ENCODE data around the gene OVOL3. TPM values are rescaled to one million over a fixed set of nuclear protein-coding genes. Genes with fewer than 3 reads are reported as not detected.
"Not testable (repeated sequence)": the region's sequence is repeated elsewhere in the genome, so short reads cannot be mapped to it uniquely, and the experiment has no call there.

The OVOL3 gene
- not detected for total RNA-seq
- polyA plus RNA-seq: under 1 TPM in 1 of 3 donors, not detected in 2; 0.13 TPM
- long read RNA-seq, donor 1: 0 reads
- long read RNA-seq, donor 2: 0 reads

DNA sequence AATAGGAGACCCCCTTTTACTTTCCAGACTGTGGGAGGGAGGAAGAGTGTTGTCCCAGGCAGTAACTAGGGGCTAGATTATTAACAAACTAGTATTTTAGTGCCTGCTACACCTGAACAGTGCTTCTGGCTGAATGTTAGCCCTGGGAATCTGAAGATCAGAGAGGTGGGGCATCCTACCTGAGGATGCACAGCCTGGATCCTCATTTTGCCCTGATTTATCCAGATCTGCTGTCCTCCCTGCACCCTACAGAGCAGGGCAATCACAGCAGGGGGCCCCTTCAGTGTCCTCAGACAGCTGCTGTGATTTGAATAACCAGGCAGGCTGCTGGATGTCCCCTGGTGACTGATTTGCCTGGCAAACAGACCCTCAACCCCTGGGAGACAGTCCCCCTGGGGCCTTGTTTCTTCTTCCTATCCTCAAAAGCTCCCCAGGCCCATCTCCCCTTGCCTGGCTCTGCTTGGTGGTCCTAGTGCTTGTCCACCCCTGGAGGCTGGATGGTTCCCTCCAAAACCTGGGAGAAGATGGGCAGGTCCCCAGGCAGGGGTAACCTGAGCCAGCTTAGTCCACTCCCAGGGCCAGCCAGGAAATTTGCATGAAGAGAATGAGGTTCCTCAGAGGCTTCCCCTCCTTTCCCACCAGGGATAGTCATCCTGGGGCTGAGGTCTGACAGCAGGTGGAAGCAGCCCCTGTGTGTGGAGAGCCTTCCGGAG lies at the start of gene OVOL3:
OVOL3 (plus strand) TSS at position 657 of the 713 bp plus-strand sequence. CDS start 60 bp downstream, outside the sequence.
- no peaks in the 10 kb centered on the region for H3K9me3 ChIP-seq
- peaks cover 8% of the 10 kb centered on the region for H3K4me1 ChIP-seq
- peaks cover 0 to 39% of the 10 kb centered on the region in 2 donors for H3K36me3 ChIP-seq (ENCODE audit: insufficient read depth in 1 of 2, low read depth in 1 of 2)
- DNase-seq (no peak), ATAC-seq (no peak)
- no peak within 1 kb of the TSS for H3K4me3 ChIP-seq
- intact Hi-C loops (cut with DNase I): loop anchor here (5.0 to 10.0 kb wide), 2 partner anchors 53 to 116 kb away; partner anchors contain the start of gene SDHAF1 (in 1 of the 2)
- H3K27me3 ChIP-seq (ENCODE audit: insufficient read depth in 3 of 3, low read length in 2 of 3): no peaks in the 10 kb centered on the region
- H3K27ac ChIP-seq: no peak within 1 kb of the TSS
- TF ChIP-seq, protein P1, sequence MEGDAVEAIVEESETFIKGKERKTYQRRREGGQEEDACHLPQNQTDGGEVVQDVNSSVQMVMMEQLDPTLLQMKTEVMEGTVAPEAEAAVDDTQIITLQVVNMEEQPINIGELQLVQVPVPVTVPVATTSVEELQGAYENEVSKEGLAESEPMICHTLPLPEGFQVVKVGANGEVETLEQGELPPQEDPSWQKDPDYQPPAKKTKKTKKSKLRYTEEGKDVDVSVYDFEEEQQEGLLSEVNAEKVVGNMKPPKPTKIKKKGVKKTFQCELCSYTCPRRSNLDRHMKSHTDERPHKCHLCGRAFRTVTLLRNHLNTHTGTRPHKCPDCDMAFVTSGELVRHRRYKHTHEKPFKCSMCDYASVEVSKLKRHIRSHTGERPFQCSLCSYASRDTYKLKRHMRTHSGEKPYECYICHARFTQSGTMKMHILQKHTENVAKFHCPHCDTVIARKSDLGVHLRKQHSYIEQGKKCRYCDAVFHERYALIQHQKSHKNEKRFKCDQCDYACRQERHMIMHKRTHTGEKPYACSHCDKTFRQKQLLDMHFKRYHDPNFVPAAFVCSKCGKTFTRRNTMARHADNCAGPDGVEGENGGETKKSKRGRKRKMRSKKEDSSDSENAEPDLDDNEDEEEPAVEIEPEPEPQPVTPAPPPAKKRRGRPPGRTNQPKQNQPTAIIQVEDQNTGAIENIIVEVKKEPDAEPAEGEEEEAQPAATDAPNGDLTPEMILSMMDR (IDR thresholded peaks at IDR 0.05): no peak
- WGBS, 3 donors: 43 to 88% (median 86%) methylated on average over 1 of the region's 1 CpG

DNA sequence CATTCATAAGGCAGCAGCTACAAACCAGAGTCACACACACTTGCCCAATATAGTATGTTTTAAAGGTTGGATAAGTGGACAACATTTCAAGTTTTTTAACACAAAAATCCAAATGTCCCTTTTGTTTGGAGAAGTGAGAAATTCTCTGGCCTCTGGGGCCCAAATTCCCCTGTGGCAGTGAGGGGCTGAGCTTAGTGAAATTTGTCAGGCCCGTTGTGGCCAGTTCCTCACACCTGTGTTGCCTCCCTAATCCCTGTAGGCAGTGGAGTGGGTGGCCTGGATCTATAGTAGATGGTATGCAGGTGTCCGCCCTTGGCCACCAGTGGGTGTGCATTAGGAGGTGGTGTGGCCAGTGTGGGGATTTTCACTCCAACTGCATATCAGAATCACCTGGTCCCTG lies 49.6 kb upstream of the OVOL3 start:
- H3K9me3 ChIP-seq: no peaks in the 10 kb centered on the region
- no peaks in the 10 kb centered on the region for H3K27me3 ChIP-seq (ENCODE audit: insufficient read depth in 3 of 3, low read length in 2 of 3)
- ATAC-seq (no peak), DNase-seq (no peak)
- WGBS, 3 donors: 83 to 91% (median 88%) methylated on average over 2 of the region's 2 CpGs
- peaks cover 9% of the 10 kb centered on the region for H3K4me1 ChIP-seq
- TF ChIP-seq, protein P1 (IDR thresholded peaks at IDR 0.05): no peak
- intact Hi-C loops (cut with DNase I): loop anchor here in 1 of 2 donors (5.0 kb wide), 1 partner anchor 41 kb away; no protein-coding TSS in a partner anchor
- H3K36me3 ChIP-seq (ENCODE audit: insufficient read depth in 1 of 2, low read depth in 1 of 2): no peaks in the 10 kb centered on the region
- H3K4me3 ChIP-seq: no peak overlapping the region
- no peak overlapping the region for H3K27ac ChIP-seq

DNA sequence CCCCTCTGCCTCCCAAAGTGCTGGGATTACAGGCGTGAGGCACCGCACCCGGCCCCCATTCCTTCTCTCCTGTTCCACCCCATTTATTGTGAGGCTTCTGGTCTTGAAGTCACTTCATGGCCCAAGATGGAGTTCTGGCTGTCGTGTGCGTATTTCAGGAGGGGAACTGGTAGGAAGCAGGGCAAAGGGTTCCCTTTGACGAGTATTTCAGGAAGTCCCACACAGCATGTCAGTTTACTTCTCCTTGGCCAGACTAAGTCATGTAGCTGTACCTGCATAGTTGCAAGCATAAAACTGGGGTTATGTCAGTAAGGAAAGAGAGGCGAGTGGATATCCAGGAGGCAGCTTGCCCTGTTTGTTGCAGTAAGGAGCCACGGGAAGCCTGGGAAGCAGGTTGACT lies 46.1 kb upstream of the OVOL3 start:
- H3K36me3 ChIP-seq (ENCODE audit: insufficient read depth in 1 of 2, low read depth in 1 of 2): no peaks in the 10 kb centered on the region
- no peaks in the 10 kb centered on the region for H3K27me3 ChIP-seq (ENCODE audit: insufficient read depth in 3 of 3, low read length in 2 of 3)
- TF ChIP-seq, protein P1 (IDR thresholded peaks at IDR 0.05): no peak
- intact Hi-C loops (cut with DNase I): loop anchor here in 1 of 2 donors (5.0 kb wide), 1 partner anchor 37 kb away; no protein-coding TSS in a partner anchor
- DNase-seq: no peak
- H3K9me3 ChIP-seq: no peaks in the 10 kb centered on the region
- H3K4me1 ChIP-seq: no peaks in the 10 kb centered on the region
- WGBS, 3 donors: 93 to 97% (median 96%) methylated on average over 8 of the region's 8 CpGs
- ATAC-seq: no peak
- H3K27ac ChIP-seq: no peak overlapping the region
- no peak overlapping the region for H3K4me3 ChIP-seq

DNA sequence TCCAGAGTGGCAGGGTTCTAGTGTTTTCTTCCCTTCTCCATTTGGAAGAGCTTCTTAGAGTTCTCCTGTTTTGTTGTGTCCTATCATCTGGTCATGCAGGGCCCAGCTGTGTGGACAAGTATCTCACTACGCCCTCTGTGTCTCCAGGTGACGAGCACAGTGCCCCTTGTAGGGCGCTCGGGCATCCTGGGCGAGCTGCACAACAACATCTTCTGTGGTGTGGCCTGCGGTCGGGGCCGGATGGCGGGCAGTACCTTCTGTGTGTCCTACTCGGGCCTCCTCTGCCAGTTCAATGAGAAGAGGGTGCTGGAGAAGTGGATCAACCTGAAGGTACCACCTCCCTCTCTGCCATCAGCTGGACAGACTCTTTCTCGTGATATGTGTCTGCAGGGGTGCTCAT lies 43.3 kb upstream of the OVOL3 start:
- H3K27ac ChIP-seq: no peak overlapping the region
- H3K9me3 ChIP-seq: no peaks in the 10 kb centered on the region
- no peaks in the 10 kb centered on the region for H3K36me3 ChIP-seq (ENCODE audit: insufficient read depth in 1 of 2, low read depth in 1 of 2)
- no peak overlapping the region for H3K4me3 ChIP-seq
- ATAC-seq (no peak), DNase-seq (no peak)
- TF ChIP-seq, protein P1 (IDR thresholded peaks at IDR 0.05): no peak
- H3K4me1 ChIP-seq: no peaks in the 10 kb centered on the region
- WGBS, 3 donors: 91 to 97% (median 93%) methylated on average over 11 of the region's 11 CpGs
- intact Hi-C loops (cut with DNase I): no loop called here
- H3K27me3 ChIP-seq (ENCODE audit: insufficient read depth in 3 of 3, low read length in 2 of 3): no peaks in the 10 kb centered on the region

DNA sequence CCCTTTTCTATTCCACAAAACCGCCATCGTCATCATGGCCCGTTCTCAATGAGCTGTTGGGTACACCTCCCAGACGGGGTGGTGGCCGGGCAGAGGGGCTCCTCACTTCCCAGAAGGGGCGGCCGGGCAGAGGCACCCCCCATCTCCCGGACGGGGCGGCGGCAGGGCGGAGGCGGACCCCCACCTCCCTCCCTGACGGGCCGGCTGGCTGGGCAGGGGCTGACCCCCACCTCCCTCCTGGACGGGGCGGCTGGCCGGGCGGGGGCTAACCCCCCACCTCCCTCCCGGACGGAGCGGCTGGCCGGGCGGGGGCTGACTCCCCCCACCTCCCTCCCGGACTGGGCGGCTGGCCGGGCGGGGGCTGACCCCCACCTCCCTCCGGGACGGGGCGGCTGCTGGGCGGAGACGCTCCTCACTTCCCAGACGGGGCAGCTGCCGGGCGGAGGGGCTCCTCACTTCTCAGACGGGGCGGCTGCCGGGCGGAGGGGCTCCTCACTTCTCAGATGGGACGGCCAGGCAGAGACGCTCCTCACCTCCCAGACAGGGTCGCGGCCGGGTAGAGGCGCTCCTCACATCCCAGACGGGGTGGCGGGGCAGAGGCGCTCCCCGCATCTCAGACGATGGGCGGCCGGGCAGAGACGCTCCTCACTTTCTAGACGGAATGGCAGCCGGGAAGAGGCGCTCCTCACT lies 42.0 kb upstream of the OVOL3 start:
- DNase-seq; intact Hi-C loops (cut with DNase I); ATAC-seq; H3K36me3 ChIP-seq (ENCODE audit: insufficient read depth in 1 of 2, low read depth in 1 of 2); H3K4me1 ChIP-seq; H3K9me3 ChIP-seq; H3K4me3 ChIP-seq; H3K27ac ChIP-seq; H3K27me3 ChIP-seq (ENCODE audit: insufficient read depth in 3 of 3, low read length in 2 of 3): not testable (repeated sequence)
- WGBS, 3 donors: 95 to 98% (median 97%) methylated on average over 39 to 54 of the region's 57 CpGs

Data from psoas muscle (tissue), 8 donors.